Upper lobe of right lung (tissue), 1 donor: ENCODE results near the gene CRELD2. TPM values are rescaled to one million over a fixed set of nuclear protein-coding genes. Genes with fewer than 3 reads are reported as not detected.
A peak's percentile ranks its signal among the peaks of the same experiment; 100 is the strongest.

Source experiments
- ATAC-seq: fragments of 200-7000 bp; cut with Tn5 transposase; one replicate; pipeline ENCODE4 v1.9.1; 2020; ENCODE audit warnings: mild to moderate bottlenecking, moderate library complexity
- DNase-seq: peaks from one replicate; pipeline ENCODE4 v3.0.0-alpha.2; 2020
- H3K27ac ChIP-seq: fragments of 200-600 bp; one replicate; pipeline ENCODE4 v1.8.0; 2022
- H3K27me3 ChIP-seq: fragments of 200-600 bp; one replicate; pipeline ENCODE4 v1.8.0; 2022; ENCODE audit warnings: mild to moderate bottlenecking
- H3K36me3 ChIP-seq: fragments of 200-600 bp; one replicate; pipeline ENCODE4 v1.8.0; 2022
- H3K4me1 ChIP-seq: fragments of 200-600 bp; one replicate; pipeline ENCODE4 v1.8.0; 2022
- H3K4me3 ChIP-seq: fragments of 200-600 bp; one replicate; pipeline ENCODE4 v1.8.0; 2022; ENCODE audit warnings: mild to moderate bottlenecking
- H3K9me3 ChIP-seq: fragments of 200-600 bp; one replicate; pipeline ENCODE4 v1.8.0; 2022
- CTCF ChIP-seq: fragments of 200-600 bp; IDR thresholded peaks from one replicate; pipeline ENCODE4 v1.8.0; 2022; ENCODE audit warnings: antibody characterized with exemption
- intact Hi-C: fragments of 100-400 bp; cut with DNase I; formaldehyde crosslinking; loops from one replicate; pipeline ENCODE4 v1.11.0; 2022
- total RNA-seq: library from RNA; stranded (reverse); fragmentation: NEBNext Ultra II Directional; extraction: Animal tissue kit (Norgen Biotek cat#: 25700); gene quantifications from one replicate; pipeline ENCODE4 v1.2.1, GENCODE V29; 2021
- donor health status: DM: no; HTN: yes; CAD: no; lungs with severe emphysema.

Gene CRELD2
- total RNA-seq, 1 donor from 2014 or later: 44.2 TPM

- intact Hi-C loops: loop anchor here (10.0 kb wide), 1 partner anchor 47 kb away; no protein-coding TSS in a partner anchor
- TF ChIP-seq CTCF: no peak
- no peak overlapping the region for H3K4me3 ChIP-seq
- no peaks in the 10 kb centered on the region for H3K36me3 ChIP-seq
- H3K27me3 ChIP-seq: no peaks in the 10 kb centered on the region
- H3K4me1 ChIP-seq: peaks cover 30% of the 10 kb centered on the region
- peak; percentile 71 for DNase-seq
- ATAC-seq: no peak
- H3K27ac ChIP-seq: peak overlapping the region; percentile 95
- no peaks in the 10 kb centered on the region for H3K9me3 ChIP-seq
These were observed 19.5 kb downstream of the CRELD2 start for GRCh38 chr22:49937758-49938564.

GRCh38 chr22:49938565-49939136 is 20.2 kb downstream of the CRELD2 start:
- H3K4me1 ChIP-seq: peaks cover 23% of the 10 kb centered on the region
- H3K4me3 ChIP-seq: no peak overlapping the region
- DNase-seq (peak; percentile 67), ATAC-seq (no peak)
- intact Hi-C loops: loop anchor here (10.0 kb wide), 1 partner anchor 46 kb away; no protein-coding TSS in a partner anchor
- H3K36me3 ChIP-seq: no peaks in the 10 kb centered on the region
- H3K27me3 ChIP-seq: no peaks in the 10 kb centered on the region
- H3K9me3 ChIP-seq: no peaks in the 10 kb centered on the region
- H3K27ac ChIP-seq: no peak overlapping the region
- TF ChIP-seq CTCF: no peak

GRCh38 chr22:49941507-49942316 is 23.3 kb downstream of the CRELD2 start:
- Histone ChIP-seq H3K4me3 (no peak overlapping the region), H3K36me3 (no peaks in the 10 kb centered on the region), H3K27ac (no peak overlapping the region), H3K27me3 (no peaks in the 10 kb centered on the region), H3K4me1 (peaks cover 12% of the 10 kb centered on the region), H3K9me3 (no peaks in the 10 kb centered on the region)
- intact Hi-C loops: no loop called here
- TF ChIP-seq CTCF: no peak
- DNase-seq (no peak), ATAC-seq (no peak)

- ATAC-seq: peak; percentile 4
- H3K4me3 ChIP-seq: no peak overlapping the region
- TF ChIP-seq CTCF: no peak
- H3K27ac ChIP-seq: no peak overlapping the region
- no peaks in the 10 kb centered on the region for H3K36me3 ChIP-seq
- intact Hi-C loops: no loop called here
- DNase-seq: no peak
- H3K9me3 ChIP-seq: no peaks in the 10 kb centered on the region
- peaks cover 7% of the 10 kb centered on the region for H3K4me1 ChIP-seq
- H3K27me3 ChIP-seq: no peaks in the 10 kb centered on the region
These were observed 24.4 kb downstream of the CRELD2 start for GRCh38 chr22:49942565-49943404.

GRCh38 chr22:49943405-49943765 is 25.0 kb downstream of the CRELD2 start:
- intact Hi-C loops: no loop called here
- no peaks in the 10 kb centered on the region for H3K27me3 ChIP-seq
- TF ChIP-seq CTCF: no peak
- H3K36me3 ChIP-seq: no peaks in the 10 kb centered on the region
- no peaks in the 10 kb centered on the region for H3K9me3 ChIP-seq
- H3K4me3 ChIP-seq: no peak overlapping the region
- H3K4me1 ChIP-seq: peaks cover 7% of the 10 kb centered on the region
- ATAC-seq (no peak), DNase-seq (no peak)
- H3K27ac ChIP-seq: no peak overlapping the region
